HG03066 (cell line): ENCODE results near the gene PDE2A.

Experiments used
- ATAC-seq: cut with Tn5 transposase; IDR thresholded peaks from one replicate; pipeline ENCODE4 v1.9.1; 2021; ENCODE audit warnings: low read depth; ENCODE audit not compliant: unreplicated experiment

PDE2A gene

DNA sequence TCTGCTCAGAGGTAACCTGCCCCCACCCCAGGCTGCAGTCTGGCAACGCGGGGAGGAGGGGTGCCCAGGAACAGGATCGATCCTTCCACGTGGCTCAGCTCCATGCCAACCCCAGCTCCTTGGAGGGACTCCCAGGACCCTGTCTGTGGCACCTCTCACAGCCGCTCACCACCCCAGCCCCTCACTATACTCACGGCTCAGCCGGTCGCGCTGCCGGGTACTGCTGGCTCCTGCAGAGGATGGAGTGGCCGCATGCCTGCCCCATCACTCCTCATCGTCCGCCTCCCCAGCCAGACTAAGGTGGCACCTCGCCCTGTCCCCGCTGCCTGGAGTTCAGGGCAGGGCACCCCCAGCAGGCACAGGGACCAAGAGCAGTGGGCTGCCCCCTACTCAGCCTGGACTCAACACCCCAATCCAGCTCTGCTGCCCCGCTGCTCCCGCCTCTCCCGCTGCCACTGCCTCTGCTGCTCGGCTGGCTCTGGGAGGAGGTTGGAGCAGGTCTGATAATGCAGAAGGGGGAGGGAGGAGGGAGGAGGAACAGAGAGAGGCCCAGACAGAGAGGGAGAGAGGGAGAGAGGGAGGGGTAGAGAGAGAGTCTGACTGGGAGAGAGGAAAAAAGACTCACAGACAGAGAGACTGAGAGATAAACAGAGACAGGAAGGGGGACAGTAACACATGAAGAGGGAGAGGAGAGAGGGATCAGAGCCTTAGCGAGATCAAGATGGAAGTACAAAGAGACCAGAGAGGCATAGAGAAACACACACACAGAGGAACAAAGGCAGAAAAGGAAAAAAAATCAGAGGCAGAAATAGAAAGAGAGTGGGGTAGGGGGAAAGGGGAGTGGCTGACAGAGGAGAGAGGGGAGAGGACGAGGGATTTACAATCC lies at the start of gene PDE2A:
TSS of gene PDE2A (minus strand) at position 480 of the 886 bp plus-strand sequence. CDS start at position 265, 215 bp downstream.
- no peak for ATAC-seq

DNA sequence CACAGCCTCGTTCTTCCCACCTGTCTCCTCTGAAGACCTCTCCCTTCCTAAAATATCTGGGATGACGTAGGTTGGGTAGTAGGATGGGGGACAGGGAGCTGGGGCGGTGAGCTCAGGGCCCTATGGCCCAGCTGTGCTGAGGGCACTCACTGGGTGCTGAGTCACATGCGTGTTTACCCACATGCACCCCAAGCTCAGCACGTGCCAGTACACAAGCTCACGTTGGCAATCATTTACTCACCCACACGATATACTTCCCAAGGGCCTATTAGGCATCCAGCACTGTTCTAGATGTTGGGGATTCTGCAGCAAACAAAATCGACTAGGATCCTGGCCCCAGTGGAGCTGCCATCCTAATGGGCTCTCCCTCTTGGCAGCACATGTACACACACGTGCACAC lies 49.3 kb upstream of the PDE2A start:
- no peak for ATAC-seq

DNA sequence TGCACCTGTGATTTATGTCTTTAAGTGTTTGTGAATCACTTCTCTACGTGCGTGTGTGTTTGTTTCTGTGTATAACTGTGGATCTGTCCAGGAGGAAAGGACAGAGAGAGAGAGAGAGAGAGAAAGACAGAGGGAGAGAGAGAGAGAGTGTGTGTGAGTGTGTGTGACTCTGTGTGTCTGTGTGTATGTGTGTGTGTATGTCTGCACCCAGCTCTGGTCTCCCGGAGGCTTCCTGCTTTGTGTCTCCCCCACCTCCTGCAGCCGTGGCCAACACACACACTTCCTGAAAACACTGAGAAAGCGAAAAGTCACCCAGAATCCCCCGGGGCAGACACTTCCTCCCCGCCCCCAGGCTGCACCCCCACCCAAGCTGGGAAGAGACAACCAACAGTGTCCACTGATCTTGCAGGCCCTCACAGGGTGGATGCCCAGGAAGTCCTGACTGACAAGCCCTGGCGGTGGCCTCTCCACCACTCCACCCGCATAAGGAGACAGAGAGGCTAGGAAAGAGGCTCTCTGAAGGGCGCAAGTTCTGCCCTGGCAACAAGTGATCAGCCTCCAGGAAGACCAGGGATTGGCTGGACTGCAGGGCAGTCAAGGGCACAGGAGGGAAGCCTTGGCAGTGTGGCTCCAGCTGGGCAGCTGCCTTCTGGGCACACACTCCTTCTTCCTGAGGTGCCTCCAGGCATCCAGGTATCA lies 48.0 kb upstream of the PDE2A start:
- peak; percentile 75 for ATAC-seq

DNA sequence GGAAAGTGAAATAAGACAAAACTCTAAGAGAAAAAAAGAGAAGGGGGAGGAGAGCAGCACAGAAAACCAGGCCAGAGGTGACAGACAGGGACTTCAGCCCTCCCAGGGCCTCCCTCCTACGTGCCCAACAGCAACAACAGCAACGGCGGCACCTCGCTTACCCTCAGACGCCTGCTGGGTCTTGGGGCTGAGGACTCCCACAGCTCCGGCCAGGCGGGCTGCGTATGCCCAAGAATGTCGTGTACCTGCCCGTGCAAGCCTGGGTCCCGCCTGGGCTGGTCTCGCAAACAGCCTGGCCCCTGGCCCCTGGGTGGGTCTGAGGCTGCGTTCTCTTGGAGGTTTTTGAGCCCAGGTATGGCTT lies 47.4 kb upstream of the PDE2A start:
- no peak for ATAC-seq

DNA sequence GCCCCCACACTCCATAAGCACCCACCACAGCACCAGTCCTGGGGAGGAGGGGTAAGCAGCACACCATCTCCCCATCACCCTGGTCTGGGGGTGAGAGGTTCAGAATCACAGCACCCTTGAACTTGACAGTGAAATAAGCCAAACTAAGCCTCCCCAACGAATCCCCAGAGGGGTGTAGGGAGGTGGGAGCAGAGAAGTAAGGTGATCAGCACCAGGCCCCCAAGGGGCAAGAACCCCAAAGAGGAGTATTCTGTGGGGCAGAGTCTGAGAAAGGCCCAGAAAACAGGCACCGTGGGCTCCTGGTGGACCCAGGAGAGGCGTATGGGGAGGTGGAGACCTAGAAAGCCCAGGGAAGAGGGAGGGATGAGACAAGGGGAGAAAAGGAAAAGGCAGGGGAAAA lies 47.1 kb upstream of the PDE2A start:
- no peak for ATAC-seq

DNA sequence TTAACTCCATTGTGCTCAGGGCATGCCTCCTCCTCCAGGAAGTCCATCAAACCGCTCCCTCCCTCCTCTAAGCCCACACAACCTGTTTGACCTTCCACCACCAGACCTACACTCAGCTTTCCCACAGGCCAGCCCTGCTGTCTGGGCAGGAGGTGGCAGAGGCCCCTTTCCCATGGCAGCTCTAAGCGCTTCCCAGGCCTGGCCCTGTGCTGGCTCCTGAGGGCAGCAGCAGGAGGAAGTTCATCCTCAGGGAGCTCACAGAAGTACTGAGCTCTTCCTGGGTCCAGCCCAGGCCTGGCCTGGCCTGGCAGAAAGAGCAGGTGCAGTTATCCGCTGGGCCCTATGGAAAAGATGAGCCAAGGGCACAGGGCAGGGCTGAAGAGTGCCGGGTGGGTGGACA lies 46.6 kb upstream of the PDE2A start:
- no peak for ATAC-seq

DNA sequence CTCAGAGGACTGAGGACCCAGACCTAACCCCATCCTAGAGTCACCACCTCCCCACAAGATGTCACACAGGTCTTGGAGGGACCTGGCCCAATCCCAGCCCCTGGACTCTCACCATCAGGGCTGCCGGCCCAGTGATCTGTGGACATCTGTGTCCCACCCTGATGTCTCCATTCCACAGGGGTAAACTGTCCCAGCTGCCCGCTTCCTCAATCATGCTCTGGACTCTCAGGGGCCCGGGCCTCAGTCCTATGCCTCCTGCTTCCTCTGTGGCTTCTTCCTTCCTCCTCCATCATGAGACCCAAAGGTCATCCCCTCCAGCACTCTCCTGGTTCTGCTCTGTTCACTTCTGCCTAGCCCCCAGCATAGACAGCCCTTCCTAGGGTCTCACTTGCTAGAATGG lies 45.8 kb upstream of the PDE2A start:
- no peak for ATAC-seq

DNA sequence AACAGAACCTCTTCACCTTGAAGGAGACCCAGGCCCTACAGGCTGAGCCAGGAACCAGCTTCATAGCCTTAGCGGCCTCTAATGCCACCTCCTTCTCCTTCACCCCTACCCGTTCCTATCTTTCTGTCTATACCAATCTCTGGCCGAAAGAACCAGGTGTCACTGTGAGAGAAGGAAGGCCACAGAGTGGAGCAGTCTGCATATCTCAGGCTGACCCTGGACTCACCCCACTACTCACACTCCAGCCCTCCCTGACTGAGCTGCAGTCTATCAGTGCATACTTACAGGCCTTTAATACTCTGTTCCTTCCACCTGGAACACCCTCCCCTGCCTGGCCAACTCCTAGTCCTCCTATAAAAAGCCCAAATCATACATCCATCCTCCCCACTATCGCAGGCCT lies 45.3 kb upstream of the PDE2A start:
- ATAC-seq, result no peak

DNA sequence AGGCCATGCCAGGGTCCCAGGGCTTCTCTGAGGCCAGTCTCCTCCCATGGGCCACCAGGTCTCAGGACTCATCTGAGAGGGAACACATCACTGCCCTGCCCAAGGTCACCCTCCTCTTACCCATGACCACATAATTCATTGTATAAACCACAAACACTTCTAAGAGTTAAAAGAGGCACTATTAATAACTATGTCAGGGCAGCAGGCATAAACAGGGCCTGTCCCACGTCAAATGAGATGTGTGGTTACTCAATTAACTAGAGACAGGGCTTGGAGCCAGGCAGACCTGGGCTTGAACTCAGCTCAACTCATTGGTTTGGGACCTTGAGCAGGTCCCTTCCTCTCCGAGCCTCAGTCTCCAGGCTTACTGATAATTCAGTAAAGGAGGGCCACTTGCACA lies 44.9 kb upstream of the PDE2A start:
- no peak for ATAC-seq

DNA sequence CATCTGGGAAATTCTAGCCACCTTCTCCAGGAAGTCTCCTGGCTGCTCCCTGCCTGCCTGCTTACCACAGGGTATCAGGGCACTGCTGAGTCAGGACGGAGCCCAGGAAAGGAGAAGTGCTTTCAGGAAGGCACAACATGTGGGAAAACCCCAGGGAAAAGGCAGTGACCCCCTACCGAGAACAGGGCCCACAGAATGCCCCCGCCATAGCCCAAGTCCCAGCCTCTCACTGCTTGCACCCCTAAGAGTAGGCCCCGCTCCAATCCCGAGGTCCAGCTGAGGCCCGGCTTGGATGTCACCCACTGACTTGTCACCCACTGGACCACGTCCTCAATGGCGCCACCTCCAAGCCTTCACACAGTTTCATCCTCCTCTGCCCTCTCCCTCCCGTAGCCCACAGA lies 43.9 kb upstream of the PDE2A start:
- ATAC-seq, result no peak

DNA sequence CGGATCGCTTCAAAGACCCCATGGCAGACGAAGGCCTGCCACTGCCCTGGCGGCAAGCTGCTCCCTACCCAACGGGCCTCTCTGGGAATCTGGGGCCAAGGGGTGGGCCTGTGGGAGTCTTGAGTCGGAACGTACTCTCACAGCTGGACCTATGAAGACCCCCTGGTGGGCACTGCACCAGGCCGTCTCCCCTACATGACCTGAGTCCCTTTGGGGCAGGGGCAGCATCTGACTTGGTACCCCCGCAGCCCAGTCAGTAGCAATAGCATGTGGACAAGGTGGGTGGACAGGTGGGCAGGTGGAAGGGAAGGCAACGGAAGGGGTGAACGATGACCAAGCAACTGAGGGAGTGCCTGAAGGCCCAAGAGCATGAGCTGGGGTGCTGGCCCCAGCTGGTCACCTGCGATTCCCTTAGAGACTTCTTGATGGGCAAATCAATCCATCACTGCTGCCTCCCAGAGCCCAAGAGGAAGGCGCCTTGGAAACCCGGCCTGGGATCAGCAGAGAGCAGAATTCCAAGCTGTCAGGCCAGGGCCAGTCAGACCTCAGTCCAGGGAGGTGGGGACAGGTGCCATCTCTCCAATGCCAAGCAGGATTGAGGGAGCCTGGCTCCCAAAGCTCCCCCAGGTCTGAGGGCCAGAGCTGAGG lies 42.7 kb upstream of the PDE2A start:
- no peak for ATAC-seq

DNA sequence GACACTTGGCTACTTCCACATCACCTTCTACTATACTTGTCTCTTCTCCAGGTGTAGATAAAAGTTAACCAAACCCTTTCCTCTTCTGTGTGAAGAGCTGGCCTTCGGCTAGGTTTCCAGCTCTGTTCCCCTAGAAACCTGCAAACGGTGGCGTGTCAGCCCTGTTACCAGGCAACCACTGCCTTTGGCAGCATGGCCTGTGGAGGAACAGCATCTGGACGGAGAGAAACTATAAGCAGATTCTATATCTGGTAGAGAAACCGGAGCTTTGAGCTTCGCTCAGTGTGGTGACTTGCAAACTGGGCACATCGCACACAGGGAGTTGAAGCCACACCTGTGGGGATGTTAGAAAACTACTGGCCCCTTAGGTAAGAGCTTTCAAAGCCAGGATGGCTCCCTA lies 42.1 kb upstream of the PDE2A start:
- no peak for ATAC-seq

DNA sequence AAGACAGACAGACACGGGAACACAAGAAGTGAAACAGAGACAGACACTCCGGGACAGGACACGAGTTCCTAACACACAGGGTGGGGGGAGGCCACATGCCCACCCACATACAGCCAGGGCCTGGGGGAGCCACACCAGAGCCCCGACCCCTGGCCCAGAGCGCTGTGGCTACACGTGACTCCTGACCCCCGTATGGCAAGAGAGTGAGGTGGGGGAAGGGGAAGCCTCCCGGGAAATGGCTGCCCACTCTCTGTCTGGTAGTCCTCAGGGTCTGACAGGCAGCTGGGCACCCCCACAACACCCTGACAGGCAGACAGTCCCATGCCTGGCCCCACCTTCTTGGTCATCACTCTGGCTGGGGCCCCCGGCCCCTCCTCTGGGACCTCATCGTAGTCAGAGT lies 38.6 kb upstream of the PDE2A start:
- no peak for ATAC-seq

DNA sequence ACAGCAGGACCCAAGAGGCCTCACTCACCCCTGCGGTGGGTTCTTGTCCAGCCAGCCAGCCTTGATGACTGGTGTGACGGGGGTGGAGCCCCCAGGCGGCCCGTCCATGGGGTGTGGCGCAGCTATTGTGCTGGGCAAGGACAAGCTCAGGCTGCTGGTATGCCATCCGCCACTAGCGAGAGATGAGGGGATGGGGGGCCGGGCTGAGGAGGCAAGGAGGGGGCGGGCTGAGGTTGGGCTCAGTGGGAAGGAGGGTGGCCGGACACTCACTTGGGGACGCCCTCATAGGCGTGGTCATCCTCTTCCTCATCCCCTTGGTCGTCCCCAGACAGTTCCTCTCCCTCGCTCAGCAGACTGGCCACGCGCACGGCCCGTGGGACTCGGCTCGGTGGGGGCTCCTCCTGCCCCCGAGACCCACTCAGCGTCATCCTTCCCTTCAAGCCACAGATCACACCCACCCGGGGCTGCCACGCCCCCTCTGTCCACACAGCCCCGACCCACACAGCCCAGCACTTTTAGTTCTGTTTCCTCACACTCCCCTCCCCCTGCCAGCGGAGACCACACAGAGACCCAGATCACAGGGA lies 38.0 kb upstream of the PDE2A start:
- no peak for ATAC-seq

DNA sequence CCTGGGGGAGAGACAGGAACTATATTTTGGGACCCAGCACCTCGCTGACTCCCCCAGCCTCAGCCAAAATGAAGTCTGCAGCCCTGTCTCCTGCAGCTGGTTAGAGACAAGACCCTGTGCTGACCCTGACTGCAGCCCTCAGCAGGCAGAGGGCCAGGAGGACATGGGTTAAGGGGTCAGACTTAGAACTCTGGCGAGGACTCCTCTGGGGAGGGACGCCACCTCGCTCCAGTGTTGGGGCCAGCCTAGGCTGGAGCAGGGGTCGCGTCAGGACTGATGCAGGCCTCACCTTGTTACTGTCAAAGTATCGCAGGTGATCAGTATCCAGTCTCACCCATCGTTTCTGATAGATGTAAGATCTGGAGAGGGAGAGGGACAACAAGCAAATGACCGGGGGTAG lies 36.9 kb upstream of the PDE2A start:
- no peak for ATAC-seq

DNA sequence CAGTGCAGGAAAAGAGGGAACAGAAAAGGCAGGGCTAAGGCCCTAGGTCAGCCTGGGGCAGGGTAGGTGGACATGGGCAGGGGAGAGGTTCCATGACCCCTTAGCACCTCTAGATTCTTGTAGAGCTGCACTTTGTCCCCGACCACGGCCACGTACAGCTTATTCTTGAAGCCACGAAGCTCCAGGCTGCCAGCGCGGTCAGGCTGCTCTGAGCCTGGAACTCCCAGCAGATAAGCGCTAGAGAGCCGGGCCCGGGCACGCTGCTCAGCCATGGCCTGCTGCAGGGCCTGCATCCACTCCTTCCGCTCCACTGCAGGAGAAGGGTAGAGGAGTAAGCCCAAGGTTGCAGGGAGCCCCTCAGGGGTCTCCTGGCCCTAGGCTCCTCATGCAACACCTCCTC lies 36.1 kb upstream of the PDE2A start:
- no peak for ATAC-seq

DNA sequence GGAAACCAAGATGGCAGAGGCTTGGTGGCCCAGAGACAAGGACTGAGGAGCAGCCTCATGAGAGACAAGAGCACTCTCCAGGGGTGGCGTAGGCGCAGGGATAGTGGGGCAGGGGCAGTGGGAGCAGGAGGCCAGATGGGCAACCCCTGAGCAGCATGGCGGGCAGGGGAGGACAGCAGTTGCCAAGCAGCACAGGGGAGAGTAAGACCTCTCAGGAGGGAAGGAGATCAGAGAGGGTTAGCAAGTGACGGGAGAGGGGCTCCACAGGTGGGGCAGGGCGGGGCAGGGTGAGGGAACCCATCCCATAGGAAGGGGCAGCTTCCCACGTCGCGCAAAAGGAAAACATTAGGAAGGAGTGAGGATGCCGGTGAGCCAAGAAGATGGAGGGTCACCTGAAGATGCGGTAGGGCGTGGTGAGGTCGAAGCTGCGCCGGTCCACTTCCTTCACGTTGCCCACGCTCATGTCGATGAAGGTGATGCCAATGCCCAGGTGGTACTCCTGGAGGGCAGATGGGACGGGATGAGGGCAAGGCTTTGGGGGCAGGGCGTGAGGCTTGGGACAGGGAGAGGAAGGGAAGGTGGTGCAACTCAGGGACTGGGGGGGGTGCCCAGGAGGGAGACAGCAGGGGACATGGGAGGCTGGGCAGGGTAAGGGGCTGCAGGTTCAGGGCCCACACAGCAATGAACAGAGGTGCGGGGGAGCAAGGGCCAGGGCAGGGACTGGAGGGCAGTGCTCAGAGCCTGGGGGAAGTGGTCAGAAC lies 35.4 kb upstream of the PDE2A start:
- ATAC-seq, result no peak

DNA sequence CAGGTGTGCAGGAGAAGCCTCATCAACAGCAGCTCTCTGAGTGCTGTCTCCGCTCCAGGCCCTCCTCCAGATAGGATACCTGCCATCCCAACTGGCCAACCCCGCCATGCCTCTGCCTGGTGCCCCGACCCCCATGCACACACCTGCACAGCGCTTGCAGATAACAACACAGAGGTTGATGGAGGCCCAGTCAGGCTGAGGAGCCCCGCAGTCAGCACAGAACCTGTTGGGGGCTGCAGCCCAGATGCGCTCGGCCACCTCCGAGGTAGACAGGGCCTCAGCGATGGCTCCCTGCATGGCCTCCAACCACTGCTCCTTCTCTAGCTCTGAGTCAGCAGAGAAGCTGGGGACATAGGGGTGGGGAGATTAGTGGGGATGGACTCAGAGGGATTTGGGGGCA lies 32.8 kb upstream of the PDE2A start:
- no peak for ATAC-seq

DNA sequence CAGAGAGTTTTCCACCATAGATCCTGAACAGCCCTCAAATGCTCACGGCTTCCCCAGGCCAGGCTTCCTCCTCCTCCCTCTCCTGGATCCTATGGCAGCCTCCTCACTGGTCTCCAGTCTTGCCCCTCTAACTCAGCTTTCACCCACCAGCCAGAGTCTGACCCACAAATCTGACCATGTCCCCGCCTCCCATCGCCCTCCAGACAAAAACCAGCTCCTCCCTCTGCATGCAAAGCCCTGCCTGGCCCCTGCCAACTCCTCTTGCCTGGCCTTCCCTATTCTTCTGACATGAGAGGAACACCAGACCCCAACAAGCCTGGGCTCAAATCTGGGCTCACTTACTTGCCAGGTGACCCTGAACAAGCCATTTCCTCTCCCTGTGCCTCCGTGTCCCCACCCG lies 32.4 kb upstream of the PDE2A start:
- ATAC-seq, result no peak
